ENCODE measurements around the gene PDE3A.

The PDE3A gene

DNA sequence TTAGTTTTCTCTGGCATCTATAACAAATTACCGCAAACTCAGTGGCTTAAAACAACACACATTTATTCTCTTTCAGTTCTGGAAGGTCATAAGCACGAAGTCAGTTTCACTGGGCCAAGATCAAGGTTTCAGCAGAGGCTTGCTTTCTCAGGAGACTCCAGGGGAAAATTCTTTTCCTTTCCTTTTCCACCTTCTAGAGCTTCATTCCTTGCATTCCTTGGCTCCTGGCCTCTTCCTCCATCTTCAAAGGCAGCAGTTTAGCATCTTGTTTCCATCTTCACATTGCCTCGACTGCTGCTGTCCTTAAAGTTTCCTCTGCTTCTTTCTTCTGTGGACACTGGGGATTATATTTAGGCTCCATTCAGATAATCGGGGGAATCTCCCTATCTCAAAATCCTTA is 106.1 kb downstream of the PDE3A start:
- Histone ChIP-seq H3K9me3 (replicated peaks; ENCODE audit: insufficient read depth, low read length) (no peaks in the 10 kb centered on the region), H3F3A (ENCODE audit: insufficient read depth, low read length) (no peaks in the 10 kb centered on the region), H3K27me3 (replicated peaks; ENCODE audit: insufficient read depth, low read length) (no peaks in the 10 kb centered on the region), H3K4me1 (ENCODE audit: low read length) (no peaks in the 10 kb centered on the region), H3K79me2 (ENCODE audit: low read length) (no peaks in the 10 kb centered on the region), H3K36me3 (replicated peaks; ENCODE audit: insufficient read depth, low read length) (no peaks in the 10 kb centered on the region), H4K20me1 (ENCODE audit: insufficient read depth, low read length) (no peaks in the 10 kb centered on the region), H3K4me2 (ENCODE audit: low read depth, low read length) (no peak overlapping the region), H3K9me2 (replicated peaks; ENCODE audit: insufficient read depth, low read length) (no peaks in the 10 kb centered on the region), H3K4me3 (ENCODE audit: low read length) (no peak overlapping the region), H2AFZ (ENCODE audit: low read length) (no peak overlapping the region), H3K27ac (ENCODE audit: low read length) (no peak overlapping the region), H3K9ac (ENCODE audit: low read length) (no peak overlapping the region)
- DNase-seq = no peak
- TF ChIP-seq EZH2phosphoT487 (IDR thresholded peaks at IDR 0.05; ENCODE audit: low read length) (no peak), EZH2 (optimal IDR thresholded peaks at IDR 0.05; ENCODE audit: low read depth, low read length) (no peak)
- TF ChIP-seq, protein P1, sequence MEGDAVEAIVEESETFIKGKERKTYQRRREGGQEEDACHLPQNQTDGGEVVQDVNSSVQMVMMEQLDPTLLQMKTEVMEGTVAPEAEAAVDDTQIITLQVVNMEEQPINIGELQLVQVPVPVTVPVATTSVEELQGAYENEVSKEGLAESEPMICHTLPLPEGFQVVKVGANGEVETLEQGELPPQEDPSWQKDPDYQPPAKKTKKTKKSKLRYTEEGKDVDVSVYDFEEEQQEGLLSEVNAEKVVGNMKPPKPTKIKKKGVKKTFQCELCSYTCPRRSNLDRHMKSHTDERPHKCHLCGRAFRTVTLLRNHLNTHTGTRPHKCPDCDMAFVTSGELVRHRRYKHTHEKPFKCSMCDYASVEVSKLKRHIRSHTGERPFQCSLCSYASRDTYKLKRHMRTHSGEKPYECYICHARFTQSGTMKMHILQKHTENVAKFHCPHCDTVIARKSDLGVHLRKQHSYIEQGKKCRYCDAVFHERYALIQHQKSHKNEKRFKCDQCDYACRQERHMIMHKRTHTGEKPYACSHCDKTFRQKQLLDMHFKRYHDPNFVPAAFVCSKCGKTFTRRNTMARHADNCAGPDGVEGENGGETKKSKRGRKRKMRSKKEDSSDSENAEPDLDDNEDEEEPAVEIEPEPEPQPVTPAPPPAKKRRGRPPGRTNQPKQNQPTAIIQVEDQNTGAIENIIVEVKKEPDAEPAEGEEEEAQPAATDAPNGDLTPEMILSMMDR (IDR thresholded peaks at IDR 0.05; ENCODE audit: low read length) = no peak

DNA sequence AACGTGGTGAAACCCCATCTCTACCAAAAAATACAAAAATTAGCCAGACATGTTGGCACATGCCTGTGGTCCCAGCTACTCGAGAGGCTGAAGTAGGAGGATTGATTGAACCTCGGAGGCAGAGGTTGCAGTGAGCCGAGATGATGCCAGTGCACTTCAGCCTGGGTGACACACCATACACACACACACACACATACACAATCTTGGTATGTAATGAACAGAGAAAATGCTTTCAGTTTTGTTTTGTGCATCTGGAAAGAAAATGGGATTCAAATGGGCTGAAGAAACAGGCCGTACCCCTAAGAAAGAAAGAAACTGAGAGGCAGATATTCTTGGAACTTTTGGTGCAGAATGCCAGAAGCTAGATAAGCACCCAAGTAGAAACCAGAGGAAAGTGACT is 107.2 kb downstream of the PDE3A start:
- TF ChIP-seq, protein P1 (IDR thresholded peaks at IDR 0.05; ENCODE audit: low read length) = no peak
- TF ChIP-seq EZH2 (optimal IDR thresholded peaks at IDR 0.05; ENCODE audit: low read depth, low read length) = no peak
- no peak for TF ChIP-seq EZH2phosphoT487 (IDR thresholded peaks at IDR 0.05; ENCODE audit: low read length)
- H3K79me2 ChIP-seq (ENCODE audit: low read length) = no peaks in the 10 kb centered on the region
- H3K27ac ChIP-seq (ENCODE audit: low read length) = no peak overlapping the region
- no peak overlapping the region for H3K4me3 ChIP-seq (ENCODE audit: low read length)
- no peaks in the 10 kb centered on the region for H4K20me1 ChIP-seq (ENCODE audit: insufficient read depth, low read length)
- no peak for DNase-seq
- no peaks in the 10 kb centered on the region for H3K9me2 ChIP-seq (replicated peaks; ENCODE audit: insufficient read depth, low read length)
- H3K9me3 ChIP-seq (replicated peaks; ENCODE audit: insufficient read depth, low read length) = no peaks in the 10 kb centered on the region
- no peak overlapping the region for H3K9ac ChIP-seq (ENCODE audit: low read length)
- no peaks in the 10 kb centered on the region for H3K4me1 ChIP-seq (ENCODE audit: low read length)
- no peak overlapping the region for H3K4me2 ChIP-seq (ENCODE audit: low read depth, low read length)
- H3F3A ChIP-seq (ENCODE audit: insufficient read depth, low read length) = no peaks in the 10 kb centered on the region
- H2AFZ ChIP-seq (ENCODE audit: low read length) = no peak overlapping the region
- H3K36me3 ChIP-seq (replicated peaks; ENCODE audit: insufficient read depth, low read length) = no peaks in the 10 kb centered on the region
- no peaks in the 10 kb centered on the region for H3K27me3 ChIP-seq (replicated peaks; ENCODE audit: insufficient read depth, low read length)

DNA sequence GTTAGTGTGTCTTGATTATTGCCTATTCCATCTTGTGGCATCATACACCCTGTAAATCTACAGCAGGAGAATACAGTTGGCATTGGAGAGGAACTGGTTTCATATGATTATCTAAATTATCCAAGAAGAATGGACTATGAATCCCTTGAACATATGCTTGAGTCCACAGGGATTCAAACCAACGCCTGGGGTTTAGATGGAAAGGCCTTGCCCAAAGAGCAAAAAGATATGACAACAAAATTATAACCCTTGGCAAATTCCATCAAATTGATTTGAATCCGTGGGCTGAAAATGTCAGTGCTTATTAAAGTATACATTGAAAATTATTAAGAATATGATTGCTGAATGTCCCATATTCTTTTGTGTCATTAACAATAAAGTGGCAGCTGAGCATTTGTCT is 108.2 kb downstream of the PDE3A start:
- no peak overlapping the region for H3K9ac ChIP-seq (ENCODE audit: low read length)
- H3K4me2 ChIP-seq (ENCODE audit: low read depth, low read length) = no peak overlapping the region
- no peak overlapping the region for H2AFZ ChIP-seq (ENCODE audit: low read length)
- H3K27ac ChIP-seq (ENCODE audit: low read length) = no peak overlapping the region
- H3K4me1 ChIP-seq (ENCODE audit: low read length) = no peaks in the 10 kb centered on the region
- no peaks in the 10 kb centered on the region for H3K9me2 ChIP-seq (replicated peaks; ENCODE audit: insufficient read depth, low read length)
- no peak for TF ChIP-seq EZH2phosphoT487 (IDR thresholded peaks at IDR 0.05; ENCODE audit: low read length)
- no peak for TF ChIP-seq EZH2 (optimal IDR thresholded peaks at IDR 0.05; ENCODE audit: low read depth, low read length)
- TF ChIP-seq, protein P1 (IDR thresholded peaks at IDR 0.05; ENCODE audit: low read length) = no peak
- no peak for DNase-seq
- no peaks in the 10 kb centered on the region for H3K9me3 ChIP-seq (replicated peaks; ENCODE audit: insufficient read depth, low read length)
- no peaks in the 10 kb centered on the region for H3K36me3 ChIP-seq (replicated peaks; ENCODE audit: insufficient read depth, low read length)
- no peaks in the 10 kb centered on the region for H3K79me2 ChIP-seq (ENCODE audit: low read length)
- no peaks in the 10 kb centered on the region for H3K27me3 ChIP-seq (replicated peaks; ENCODE audit: insufficient read depth, low read length)
- H3K4me3 ChIP-seq (ENCODE audit: low read length) = no peak overlapping the region
- H3F3A ChIP-seq (ENCODE audit: insufficient read depth, low read length) = no peaks in the 10 kb centered on the region
- H4K20me1 ChIP-seq (ENCODE audit: insufficient read depth, low read length) = no peaks in the 10 kb centered on the region
